VCaP (cell line): Measurements from ENCODE around the gene HSPG2.
A peak's percentile ranks its signal among the peaks of the same experiment; 100 is the strongest.

ENCODE experiments used
- H3K27ac ChIP-seq: fragments of 450-650 bp; 2 replicates; pipeline ENCODE4 v1.5.1; 2017
- TF ChIP-seq, protein P1 (sequence below): fragments of 450-650 bp; conservative IDR thresholded peaks from 2 replicates; pipeline ENCODE4 v1.5.1; 2017; ENCODE audit warnings: mild to moderate bottlenecking, moderate library complexity

HSPG2 gene

DNA sequence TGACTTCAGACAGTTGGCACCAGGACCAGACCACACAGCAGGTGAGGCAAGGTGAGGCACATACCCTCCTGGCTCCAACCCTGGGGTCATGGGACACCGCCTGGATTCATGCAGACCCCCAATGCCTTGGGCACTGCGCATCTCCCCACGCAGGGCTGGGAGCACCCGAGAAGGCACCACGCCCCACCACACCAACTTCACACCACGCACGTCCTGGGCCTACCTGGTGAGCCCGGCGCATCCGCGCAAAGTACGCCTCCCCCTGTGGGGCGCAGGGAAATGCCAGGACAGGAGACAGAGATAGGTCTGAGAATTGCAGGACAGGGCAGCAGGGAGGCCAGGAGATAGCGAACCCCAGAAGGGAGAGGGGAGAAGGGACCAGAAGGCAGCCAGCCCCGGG, 66.5 kb downstream of the HSPG2 start:
- peak overlapping the region; percentile 58 for H3K27ac ChIP-seq
- TF ChIP-seq, protein P1, sequence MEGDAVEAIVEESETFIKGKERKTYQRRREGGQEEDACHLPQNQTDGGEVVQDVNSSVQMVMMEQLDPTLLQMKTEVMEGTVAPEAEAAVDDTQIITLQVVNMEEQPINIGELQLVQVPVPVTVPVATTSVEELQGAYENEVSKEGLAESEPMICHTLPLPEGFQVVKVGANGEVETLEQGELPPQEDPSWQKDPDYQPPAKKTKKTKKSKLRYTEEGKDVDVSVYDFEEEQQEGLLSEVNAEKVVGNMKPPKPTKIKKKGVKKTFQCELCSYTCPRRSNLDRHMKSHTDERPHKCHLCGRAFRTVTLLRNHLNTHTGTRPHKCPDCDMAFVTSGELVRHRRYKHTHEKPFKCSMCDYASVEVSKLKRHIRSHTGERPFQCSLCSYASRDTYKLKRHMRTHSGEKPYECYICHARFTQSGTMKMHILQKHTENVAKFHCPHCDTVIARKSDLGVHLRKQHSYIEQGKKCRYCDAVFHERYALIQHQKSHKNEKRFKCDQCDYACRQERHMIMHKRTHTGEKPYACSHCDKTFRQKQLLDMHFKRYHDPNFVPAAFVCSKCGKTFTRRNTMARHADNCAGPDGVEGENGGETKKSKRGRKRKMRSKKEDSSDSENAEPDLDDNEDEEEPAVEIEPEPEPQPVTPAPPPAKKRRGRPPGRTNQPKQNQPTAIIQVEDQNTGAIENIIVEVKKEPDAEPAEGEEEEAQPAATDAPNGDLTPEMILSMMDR = no peak

DNA sequence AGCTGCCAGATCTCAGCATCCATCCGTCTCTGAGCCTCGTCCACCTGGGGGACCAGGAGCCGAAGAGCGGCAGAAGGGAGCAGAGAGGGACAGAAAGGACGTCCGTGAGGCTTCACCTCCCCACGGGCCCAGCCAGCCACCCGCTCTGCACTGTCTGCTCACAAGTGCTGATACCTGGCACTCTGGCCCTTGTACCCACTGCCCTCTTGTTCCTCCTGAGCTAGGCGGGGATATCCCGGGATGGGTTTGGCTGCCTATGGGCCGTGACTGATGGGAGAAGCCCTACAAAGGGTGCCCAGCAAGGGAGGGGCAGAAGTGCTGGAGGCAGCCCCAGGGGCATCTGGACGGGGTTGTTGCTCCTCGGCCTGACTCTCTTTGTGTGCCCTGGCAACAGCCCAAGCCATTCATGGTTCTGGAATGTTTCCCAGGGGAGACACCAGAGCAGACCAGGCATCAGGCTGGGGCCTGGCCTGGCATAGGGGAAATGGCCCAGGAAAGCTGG, 67.4 kb downstream of the HSPG2 start:
- peak overlapping the region; percentile 58 for H3K27ac ChIP-seq
- TF ChIP-seq, protein P1 = no peak

DNA sequence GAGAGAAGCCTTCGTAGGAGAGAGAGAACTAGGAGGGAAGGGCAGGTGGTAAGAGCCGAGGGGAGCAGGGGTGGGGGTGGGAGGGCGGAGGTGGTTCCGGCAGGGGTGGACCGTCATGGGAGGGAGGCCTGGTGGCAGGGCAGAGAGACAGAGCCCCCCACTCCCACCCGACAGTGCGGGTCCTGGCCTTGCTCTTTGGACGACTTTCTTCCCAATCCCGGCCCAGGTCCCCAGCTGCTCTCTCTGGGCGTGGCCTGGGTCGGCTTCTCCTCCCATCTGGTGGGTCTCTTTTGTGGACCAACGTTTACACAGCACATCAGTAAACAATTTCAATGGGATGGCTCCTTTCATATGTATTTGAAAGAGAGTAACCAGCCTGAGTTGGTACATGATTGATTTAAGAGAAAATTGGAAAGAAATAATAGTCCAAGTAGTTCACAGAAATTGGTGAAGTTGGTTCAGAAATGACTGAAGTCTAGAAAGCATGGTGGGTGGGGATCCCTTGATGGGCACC, 68.1 kb downstream of the HSPG2 start:
- TF ChIP-seq, protein P1 = no peak
- H3K27ac ChIP-seq = peak overlapping the region; percentile 58

DNA sequence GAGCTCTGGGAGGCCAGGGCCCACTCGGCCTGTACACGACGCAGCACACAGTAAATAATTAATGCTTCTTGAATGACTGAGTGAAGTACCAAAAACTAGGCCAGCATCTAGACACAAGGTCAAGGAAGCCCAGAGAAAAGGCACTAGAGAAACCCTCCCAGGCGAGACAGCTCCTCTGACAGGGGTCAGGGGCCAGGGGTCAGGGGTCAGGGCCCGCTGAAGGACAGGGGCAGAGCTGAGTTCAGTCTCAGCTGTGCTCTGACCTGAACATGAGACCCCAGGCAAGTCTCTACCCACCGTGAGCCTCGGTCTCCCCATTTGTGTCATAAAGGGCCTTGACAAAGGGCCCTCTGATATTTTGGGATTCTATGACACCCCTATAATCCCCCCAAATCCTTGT, 68.6 kb downstream of the HSPG2 start:
- H3K27ac ChIP-seq = no peak overlapping the region
- TF ChIP-seq, protein P1 = no peak

DNA sequence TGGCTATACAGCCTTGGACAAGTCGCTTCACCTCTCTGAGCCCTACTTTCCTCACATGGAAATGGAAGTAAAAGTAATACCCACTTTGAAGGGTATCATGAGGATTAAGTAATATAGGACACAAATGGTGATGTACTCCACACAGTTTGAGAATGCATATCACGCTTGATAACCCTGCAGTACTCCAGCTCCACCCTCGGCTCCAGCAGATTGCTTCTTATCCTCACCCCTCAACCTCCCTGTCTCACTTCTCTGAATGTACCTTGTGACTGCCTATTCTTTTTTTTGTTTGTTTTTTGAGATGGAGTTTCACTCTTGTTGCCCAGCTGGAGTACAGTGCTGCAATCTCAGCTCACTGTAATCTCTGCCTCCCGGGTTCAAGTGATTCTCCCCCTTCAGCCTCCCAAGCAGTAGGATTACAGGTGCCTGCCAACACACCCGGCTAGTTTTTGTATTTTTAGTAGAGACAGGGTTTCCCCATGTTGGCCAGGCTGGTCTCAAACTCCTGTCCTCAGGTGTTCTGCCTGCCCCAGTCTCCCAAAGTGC, 69.6 kb downstream of the HSPG2 start:
- H3K27ac ChIP-seq = no peak overlapping the region; the same call in 1 of the 2 replicates
- TF ChIP-seq, protein P1 = no peak

DNA sequence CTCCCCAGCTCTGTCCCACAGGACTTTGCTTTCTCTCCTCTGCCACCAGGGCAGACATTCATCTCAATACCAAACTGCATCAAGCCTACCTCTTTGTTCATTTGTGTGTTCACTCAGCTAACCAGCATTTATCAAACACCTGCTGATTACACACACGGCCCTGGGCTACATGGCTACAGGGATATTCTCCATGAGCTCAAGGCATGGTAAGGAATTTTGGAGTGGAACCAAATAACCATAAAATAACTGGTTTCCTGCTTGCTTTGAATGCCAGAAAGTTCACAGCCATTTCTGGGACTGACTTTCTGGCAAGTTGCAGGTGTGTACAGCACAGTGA, 70.4 kb downstream of the HSPG2 start:
- TF ChIP-seq, protein P1 = no peak
- H3K27ac ChIP-seq = no peak overlapping the region; the same call in 1 of the 2 replicates

DNA sequence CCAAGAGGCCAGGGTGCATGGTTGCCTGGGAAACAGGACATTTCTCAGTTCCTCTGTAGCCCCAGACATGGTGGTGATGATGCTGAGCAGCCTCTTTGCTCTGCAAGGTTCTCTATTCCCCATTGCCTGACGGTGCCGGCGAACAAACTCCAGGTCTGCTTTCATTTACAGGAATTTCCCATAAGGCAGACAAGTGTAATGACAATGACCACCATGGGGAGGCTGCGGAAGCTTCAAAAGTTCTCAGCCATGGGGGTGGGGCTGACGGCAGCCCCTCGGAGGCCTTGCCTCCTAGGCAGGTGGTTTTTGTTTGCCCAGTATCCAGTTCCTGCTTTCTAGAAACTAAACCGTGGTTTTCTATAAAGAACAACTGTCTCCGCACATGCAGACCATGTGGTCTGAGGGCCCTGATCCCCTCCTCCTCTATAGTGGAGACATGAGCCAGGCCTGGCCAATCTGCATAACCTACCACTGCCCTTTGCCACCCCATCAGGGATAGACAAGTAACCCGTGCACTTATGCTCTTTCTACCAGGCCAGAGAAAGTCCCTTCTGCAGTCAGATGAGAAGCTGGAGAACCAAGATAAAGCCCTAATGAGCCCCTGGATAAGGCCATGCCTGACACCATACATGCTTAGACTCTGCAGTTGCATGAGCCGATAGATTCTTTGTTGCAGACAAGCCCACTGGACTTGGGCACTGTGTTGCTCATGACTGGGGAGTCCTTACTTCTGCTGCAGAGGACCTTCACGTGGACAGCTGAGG, 71.0 kb downstream of the HSPG2 start:
- TF ChIP-seq, protein P1 = no peak
- no peak overlapping the region; the same call in 1 of the 2 replicates for H3K27ac ChIP-seq
